ENCODE data around the gene EMC8.

DNA sequence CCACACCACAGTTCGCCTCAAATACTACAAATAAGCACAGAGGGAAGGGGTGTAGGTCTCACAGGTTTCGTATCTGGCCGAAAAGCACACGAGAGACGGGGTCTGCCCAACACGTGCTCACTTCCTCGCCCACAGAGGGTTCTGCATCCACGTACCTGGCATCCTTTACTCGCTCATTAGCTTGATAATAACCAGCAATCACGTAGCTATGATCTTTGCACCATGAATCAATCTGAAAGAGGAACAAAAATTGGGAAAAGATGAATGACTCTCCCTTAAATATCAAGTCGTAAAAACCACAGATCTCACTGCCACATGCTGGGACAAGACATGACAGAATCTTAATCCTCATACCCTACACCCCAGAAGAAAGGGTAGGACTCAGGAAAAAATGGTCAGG is 10.5 kb downstream of the EMC8 start:
- TF ChIP-seq, protein P1, sequence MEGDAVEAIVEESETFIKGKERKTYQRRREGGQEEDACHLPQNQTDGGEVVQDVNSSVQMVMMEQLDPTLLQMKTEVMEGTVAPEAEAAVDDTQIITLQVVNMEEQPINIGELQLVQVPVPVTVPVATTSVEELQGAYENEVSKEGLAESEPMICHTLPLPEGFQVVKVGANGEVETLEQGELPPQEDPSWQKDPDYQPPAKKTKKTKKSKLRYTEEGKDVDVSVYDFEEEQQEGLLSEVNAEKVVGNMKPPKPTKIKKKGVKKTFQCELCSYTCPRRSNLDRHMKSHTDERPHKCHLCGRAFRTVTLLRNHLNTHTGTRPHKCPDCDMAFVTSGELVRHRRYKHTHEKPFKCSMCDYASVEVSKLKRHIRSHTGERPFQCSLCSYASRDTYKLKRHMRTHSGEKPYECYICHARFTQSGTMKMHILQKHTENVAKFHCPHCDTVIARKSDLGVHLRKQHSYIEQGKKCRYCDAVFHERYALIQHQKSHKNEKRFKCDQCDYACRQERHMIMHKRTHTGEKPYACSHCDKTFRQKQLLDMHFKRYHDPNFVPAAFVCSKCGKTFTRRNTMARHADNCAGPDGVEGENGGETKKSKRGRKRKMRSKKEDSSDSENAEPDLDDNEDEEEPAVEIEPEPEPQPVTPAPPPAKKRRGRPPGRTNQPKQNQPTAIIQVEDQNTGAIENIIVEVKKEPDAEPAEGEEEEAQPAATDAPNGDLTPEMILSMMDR (IDR thresholded peaks at IDR 0.05), result no peak
- no peak for TF ChIP-seq ZFX (IDR thresholded peaks at IDR 0.05; ENCODE audit: borderline replicate concordance)
